DND-41 (cell line): ENCODE results near the gene FGR.

Experiments
- EZH2 ChIP-seq: IDR thresholded peaks from 3 replicates; pipeline ENCODE4 v1.6.1; 2012; ENCODE audit warnings: borderline replicate concordance, low read depth, mild to moderate bottlenecking, moderate library complexity, low read length, inconsistent platforms; ENCODE audit not compliant: severe bottlenecking
- TF ChIP-seq, protein P1 (sequence below): IDR thresholded peaks from 2 replicates; pipeline ENCODE4 v1.5.1; 2012; ENCODE audit warnings: borderline replicate concordance, low read length, moderate library complexity, mild to moderate bottlenecking; ENCODE audit not compliant: poor library complexity, severe bottlenecking; ENCODE audit errors: extremely low read depth

DNA sequence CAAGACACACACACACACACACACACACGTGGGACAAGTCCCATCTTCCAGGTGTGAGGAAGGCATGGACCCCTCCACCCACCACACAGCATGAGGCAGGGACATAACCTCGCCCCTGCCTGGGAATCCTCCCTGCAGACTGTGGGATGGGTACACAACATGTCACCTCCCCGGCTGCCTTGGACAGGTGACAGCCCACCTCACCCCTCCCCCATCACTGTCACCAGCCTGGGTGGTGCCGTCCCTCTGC is 71.7 kb downstream of the FGR start:
- TF ChIP-seq EZH2, result no peak
- TF ChIP-seq, protein P1, sequence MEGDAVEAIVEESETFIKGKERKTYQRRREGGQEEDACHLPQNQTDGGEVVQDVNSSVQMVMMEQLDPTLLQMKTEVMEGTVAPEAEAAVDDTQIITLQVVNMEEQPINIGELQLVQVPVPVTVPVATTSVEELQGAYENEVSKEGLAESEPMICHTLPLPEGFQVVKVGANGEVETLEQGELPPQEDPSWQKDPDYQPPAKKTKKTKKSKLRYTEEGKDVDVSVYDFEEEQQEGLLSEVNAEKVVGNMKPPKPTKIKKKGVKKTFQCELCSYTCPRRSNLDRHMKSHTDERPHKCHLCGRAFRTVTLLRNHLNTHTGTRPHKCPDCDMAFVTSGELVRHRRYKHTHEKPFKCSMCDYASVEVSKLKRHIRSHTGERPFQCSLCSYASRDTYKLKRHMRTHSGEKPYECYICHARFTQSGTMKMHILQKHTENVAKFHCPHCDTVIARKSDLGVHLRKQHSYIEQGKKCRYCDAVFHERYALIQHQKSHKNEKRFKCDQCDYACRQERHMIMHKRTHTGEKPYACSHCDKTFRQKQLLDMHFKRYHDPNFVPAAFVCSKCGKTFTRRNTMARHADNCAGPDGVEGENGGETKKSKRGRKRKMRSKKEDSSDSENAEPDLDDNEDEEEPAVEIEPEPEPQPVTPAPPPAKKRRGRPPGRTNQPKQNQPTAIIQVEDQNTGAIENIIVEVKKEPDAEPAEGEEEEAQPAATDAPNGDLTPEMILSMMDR, result no peak
